Fibroblast of upper back skin (primary cell): Measurements from ENCODE around the gene IRX2.

Experiments
- DNase-seq: peaks from one replicate; pipeline ENCODE4 v3.0.0-alpha.2; 2013

Gene IRX2

DNA sequence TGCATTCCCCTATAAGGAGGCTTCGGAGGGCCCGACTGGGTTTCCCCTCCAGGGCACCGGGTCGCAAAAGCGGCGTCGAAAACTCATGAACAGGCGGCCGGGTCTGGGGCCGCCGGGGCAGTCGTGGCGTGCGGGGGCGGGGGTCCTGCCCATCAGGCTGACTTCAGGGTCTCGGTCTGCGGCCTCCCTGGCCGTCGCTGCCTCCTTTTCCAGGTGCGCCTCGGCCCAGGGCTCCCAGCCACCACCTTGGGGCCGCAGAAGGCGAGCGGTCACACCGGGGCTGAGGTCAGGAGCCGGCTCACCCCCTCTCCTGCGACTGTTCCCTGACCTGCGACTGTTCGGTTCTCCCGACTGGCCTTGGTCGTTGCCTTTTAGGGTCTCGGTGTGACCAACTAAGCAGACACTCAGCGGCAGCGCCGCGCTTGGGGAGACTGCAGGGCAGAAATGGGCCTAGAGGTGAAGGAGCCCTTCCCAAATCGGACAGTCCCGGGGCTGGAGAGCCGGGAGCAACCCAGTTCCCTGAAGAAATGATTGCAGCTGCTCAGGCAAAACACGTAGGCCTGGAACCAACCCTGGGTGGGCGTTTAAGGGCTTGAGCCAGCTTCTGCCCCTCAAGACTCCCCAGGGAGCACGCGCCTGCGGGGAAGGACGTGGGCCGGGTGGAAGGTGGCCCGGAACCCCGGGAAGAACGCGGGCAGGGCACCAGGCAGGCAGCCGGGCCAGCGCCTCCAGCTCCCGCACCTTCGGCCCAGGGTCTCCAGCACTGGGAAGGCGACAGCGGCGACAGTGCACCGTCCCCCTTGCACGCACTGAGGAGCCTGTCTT lies 11.2 kb downstream of the IRX2 start:
- peak; percentile 13 for DNase-seq

DNA sequence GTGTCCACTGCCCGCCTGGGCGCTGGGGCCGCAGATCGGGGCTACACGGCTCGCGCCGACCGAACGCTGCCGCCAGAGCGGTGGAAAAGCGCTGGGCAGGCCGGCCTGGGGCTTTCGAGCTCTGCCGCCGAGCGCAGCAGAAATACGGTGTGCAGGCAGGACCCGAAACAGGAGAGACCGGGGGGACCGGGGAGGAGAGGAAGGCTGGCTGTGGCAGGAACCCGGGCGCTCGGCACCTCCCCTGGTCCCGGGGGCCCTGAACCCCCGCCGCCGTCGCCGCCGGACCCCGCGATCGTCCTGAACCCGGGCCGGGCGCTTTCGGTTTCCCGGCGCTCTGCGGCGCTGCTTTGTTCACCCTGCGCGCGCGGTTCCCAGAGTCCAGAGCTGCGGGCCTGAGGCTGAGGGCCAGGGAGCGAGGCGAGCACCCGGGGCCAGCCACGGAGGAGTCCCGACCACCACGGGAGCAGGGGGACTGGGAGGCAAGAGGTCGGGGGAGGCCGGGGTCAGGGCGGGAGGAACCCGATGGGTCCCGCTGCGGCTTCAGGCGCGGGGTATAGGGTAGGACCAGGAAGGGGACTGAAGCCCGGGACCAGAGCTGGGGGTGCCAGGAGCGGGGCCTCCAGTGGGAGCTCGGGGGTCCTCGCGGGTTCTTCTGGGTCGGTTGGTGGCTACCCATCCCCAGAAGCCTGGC lies 12.0 kb downstream of the IRX2 start:
- DNase-seq, result peak; percentile 28

DNA sequence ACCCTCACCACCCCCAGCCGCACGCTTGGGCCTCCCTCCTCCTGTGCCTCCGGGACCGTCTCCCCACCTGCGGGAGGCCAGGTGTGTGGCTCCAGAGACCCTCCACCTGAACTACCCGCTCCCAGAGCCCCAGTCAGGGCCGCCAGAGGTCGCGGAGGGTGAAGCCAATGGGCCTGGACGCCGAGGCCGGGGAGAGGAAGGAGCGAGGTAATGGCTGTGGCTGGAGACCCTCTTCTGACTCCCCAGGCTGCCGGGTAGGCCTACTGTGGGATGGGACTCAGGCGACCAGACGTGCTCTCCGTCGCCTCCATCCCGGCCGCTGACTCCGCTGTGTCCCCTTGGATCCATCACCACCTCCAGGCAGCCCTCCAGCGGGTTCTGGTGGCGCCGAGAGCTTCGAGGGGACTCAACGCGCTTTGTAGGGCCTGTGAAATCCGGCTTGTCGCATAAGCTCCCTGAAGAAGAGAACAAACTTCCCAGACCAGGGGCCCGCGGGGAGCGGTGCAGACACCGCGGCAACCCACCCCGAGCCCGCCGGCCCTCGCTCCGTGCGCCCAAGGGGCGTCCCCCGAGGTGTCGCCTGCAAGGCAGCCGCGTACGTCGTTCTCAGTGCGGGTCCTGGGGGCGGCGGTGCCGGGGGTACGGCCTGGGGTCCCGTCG lies 12.6 kb downstream of the IRX2 start:
- no peak for DNase-seq

DNA sequence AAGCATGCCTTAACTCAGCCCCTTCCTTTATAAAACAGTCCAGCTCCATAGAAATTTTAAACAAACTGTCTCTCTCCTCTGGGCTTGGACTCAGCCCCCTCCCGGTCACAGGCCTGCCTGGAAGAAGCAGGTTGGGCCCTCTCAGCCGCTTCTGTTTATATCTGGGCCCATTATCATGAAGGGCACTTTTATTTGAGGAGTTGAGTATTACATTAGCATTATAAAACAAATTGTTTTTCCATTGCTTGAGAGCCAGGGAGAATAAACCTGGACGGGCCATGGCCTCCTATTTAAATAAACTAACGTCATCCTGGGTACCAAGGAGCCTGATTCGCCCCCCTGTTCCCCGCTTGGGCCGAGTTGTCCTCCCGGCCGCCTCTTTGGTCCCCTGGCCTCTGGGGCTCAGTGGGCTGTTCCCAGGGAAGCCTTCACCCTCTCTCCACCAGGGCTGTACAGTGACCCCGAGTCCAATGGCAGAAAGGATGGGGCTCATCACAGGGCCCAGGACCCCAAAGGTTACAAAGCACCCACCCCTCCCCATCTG lies 13.2 kb downstream of the IRX2 start:
- DNase-seq, result no peak

DNA sequence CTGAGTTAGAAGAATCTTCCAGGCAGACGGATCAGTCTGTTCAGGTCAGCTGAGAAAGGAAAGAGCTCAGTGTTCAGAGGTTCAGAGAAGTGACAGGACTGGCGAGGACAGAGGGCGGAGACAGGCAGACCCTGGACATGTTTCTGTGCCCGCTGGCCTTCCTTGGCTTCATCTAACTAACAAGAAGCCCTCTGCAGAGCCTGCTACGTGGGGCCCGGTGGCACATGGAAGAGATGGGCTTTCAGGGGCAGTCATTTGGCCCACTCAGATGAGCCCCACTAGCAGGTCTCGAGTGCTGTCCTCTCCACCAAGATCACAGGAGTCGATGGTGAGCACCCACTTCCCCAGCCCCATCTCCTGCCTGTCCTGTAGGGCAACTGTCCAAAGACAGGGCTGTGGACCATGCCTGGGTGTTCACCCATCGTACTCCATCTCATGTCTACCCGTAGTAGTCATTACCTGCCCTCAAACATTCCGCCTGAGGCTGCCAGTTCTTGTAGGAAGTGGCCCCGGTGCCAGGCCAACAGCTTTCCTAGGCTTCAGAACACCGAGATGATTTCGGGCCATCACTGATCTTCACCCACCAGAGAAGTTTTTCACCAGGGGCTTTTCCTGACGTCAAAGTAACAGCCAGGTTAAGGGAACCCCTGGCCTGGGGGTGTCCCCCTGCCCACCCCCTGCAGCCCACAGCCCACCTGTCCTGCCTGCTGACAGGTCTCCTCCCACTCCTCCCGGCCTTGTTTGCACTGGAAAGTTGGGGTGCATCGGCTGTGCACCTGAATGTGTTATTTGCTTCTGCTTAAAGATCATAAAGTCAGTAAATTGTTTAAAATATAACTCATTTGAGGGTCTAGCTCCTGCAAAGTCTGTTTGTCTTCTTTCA lies 14.0 kb downstream of the IRX2 start:
- no peak for DNase-seq

DNA sequence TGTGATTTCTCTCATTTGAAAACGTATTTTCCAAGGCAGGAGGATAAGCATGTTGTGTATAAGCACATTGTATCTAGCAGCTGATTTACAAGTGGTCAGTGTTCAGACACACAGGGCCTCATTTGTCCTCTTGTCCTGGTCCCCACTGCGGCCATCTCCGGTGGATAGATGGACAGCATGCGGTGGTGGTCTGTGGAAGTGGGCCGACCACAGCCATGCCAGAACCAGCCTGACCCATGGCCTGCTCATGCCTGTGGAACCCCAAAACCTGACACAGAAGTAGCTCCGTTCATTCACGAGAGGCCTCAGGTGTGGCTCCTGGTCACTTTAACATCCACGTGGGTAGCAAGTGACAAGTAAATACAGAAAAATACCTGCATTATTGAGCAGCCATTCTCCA lies 14.6 kb downstream of the IRX2 start:
- no peak for DNase-seq

DNA sequence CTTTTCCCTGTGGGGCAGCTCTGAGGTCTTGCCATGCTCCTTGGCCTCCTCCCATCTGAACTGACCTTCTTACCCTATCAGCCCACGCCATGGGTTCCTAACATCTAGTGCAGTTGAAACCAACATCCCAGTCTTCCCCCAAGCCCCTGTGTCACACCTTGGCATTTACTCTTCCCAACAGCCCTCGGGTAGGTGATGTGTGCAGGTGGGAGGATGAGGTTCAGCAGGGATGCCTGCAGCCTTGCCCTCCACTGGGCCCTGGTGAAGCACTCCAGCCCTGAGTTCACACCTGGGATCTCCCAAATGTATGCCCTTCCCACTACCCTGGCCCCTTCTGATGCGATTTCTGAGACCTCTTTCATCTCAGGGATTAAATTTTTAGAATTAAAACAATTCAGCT lies 15.5 kb downstream of the IRX2 start:
- DNase-seq, result no peak

DNA sequence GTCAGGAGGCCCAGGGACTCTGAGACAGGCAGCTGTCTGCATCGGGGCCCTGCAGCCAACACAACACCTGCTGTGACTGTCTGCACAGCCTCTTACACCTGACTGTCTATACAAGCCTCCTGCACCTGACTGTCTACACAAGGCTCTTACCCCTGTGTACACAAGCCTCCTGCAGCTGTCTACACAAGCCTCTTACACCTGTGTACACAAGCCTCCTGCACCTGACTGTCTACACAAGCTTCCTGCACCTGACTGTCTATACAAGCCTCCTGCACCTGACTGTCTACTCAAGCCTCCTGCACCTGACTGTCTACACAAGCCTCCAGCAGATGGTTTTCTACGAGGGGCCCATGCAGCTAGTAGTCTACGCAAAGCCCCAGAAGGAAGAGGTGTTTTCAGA lies 18.6 kb downstream of the IRX2 start:
- DNase-seq, result no peak

DNA sequence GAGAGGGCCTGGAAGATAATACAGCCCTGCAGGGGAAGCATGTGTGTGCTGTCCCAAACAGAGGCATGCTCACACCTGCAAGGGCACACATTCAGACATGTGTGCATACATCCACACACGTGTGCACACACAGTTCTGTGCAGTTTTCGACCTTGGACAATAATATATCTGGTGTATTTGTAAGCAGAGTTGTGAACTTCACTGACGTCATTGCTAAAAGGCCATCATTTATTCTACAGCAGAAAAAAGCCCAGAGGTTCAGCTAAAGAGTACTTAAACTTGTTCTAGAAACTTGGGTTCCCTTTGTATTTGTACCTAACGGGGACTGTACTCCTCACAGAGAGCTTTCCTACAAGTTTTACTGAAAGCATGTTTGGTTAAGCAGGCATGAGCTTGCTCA lies 19.5 kb downstream of the IRX2 start:
- DNase-seq, result no peak

DNA sequence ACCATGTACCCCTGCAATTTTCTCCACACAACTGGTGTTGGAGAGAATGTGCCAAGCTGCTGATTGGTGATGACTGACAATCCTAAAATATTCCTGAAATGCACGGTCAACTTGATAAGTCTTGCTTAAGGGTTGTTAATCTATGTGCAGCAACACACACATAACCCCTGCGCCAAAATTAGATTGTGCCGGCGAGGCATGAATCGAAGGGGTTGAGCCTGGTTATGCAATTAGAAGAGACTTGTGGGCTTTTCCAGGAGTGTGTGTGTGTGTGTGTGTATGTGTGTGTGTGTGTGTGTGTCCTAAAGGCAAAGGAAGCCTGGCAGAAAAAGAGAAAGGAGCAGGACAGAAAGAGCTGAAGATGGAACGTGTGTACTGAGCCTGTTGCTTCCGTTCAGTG lies 22.3 kb downstream of the IRX2 start:
- no peak for DNase-seq

DNA sequence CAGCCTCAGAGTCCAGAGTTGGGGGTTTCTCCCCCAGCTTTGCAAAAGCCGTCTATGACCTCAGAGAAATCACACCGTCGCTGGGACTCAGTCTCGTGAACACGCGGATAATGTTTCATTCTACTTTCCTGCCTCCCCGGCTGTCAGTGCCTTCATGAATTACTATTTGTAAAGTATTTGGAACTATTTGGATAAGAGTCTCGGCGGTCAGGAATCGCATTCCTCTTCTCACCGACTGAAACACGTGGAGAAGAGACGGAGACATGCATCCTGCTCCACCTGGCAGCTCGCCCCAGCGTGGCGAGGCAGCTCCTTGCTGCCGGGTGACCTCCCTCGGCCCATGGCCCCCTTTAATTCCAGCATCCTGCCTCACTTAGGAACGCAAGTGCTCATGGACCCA lies 23.9 kb downstream of the IRX2 start:
- DNase-seq, result peak; percentile 68

DNA sequence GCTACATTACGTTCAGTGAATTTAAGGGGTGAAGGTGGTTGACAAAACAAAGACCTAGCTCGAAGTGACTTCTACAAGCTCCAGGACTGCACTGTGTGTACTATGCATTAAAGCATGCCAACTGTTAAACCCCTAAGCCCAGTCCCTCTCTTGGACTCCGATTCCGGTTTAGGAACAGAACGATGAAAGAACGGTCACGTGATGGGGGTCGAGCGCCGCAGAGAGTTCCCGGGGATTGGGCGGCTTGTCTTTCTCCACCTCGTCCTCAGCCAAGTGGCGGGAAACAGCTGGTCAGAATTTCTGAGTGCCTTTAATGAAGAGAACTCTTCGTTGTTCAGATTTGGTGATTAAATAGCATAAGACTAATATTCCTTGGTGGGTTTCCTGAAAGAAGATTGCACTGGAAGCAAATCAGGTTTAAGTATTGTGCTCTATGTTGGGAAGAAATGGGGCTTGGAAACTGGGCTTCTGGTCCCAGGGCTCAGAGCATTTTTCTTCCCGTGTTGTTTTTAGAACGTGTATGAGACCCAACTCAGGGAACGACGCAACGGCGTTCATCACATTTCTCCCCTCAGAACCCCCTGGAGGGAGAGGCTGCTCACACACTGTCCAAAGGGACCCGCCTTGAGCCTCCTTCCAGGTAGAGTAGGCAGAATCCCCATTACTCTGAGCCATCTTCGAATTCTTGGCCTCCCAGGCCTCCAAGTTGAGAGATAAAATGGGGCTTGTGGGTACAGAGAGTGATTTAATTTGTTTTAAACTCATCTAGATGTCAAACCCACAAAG lies 25.3 kb downstream of the IRX2 start:
- no peak for DNase-seq

DNA sequence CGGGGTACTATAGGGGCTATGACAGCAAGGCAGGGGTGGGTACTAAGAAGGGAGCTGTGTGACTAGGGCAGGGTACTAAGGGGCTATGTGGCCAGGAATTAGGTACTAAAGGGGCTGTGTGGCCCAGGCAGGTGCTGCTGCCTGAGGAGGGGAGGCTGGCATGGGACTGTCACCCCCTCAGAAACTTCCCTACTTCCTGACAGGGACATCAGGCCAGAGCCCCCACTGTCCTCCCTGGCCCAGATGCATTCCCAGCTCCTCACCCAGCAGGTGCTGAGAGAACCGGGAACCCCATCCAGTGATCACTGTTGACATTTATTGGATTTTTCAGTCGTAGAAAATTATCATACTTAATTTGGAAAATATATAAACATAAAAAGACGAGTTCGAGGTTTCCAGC lies 26.6 kb downstream of the IRX2 start:
- no peak for DNase-seq

DNA sequence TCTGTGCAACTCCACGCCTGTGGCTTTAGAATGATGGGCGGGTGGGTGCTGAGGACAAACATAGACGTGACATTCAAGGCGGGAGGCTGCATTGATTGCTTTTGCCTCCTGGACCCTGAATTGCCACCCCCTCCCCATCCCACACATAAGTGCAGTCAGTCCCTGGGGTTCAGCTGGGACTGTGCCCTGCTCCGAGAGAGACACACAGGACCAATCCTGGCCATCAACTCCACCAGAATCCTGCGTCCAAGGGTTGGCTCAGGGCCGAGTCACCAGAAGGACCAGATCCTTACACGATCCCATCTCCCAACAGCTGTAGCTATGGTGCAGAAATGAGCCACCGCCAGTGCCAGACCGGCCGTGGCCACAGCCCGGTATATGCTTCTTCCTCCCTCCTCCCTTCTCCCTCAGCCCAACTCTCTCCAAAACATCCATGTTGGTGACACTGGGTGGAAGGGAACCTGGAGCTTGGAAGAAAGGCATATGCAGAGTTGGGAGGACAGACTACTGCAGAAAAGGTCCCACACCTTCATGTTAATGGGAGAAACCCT lies 27.4 kb downstream of the IRX2 start:
- no peak for DNase-seq

DNA sequence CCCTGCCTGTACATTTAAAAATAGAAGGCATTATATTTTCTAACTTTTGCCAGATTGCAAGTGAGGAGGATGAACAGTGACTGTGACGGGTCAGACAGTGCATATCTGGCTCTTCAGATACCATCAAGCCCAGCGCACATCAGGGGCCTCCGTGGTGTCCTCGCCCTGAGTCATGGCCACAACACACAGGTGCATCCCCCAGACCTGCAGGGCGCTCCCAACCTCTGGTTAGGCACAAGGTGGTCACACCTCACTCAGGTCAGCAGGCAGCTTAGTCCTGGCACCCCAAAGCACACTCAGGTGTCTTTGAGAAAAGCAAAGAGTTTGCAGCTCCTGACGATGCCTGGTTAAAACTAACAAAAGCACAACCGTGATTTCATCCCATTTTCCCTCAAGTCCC lies 28.6 kb downstream of the IRX2 start:
- DNase-seq, result no peak

DNA sequence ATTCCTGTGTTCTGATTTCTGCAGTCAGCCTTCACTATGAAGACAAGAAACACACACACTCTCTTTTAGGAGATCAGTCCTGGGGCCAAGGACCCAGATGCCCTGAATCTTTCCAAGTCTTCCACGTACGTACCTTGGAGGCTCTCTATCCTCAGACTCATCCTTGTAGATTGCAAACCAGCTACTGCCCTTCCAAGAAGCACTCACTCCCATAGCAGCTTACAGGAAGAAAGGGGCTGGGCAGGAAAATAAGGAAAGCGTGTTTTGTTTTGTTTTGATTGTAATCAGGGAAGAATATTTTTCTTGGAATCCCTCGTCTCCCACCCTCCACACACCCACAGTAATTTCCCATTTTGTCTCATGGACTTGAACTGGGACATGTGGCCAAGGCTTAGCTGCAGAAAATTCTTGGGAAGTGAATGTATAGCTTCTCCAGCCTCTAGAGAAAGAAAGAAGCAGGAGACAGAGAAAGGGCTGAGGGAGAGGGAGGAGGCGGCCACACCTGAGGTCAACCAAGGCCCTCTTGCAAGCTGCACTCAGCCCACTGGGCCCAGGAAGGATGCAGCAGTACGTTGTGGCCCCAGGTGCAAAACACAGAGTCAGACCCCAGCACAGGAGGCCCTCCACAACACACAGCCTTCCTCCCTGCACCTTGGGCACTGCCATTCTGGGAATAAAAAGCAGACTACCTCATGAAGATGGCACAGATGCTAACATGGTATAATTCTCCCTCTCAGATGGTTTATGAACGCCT lies 29.9 kb downstream of the IRX2 start:
- no peak for DNase-seq

DNA sequence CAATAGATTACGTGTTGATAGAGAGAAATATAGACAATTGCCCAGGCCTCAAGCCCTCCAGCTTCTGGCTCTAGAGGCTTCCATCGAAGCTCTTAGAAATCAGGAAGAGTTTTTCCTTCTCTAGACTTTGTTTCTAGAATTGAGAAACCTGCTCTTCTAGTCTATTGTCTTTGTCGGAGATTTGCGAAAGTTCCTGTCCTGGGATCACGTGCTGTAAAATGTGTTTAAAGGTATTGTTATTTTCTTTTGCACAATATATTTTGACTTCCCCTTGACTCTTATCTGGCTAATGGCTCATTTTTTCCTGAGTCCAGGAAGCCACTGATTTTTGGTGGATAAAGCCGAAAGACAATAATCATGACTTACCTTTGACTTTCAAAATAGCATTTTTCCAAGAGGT lies 32.1 kb downstream of the IRX2 start:
- no peak for DNase-seq

DNA sequence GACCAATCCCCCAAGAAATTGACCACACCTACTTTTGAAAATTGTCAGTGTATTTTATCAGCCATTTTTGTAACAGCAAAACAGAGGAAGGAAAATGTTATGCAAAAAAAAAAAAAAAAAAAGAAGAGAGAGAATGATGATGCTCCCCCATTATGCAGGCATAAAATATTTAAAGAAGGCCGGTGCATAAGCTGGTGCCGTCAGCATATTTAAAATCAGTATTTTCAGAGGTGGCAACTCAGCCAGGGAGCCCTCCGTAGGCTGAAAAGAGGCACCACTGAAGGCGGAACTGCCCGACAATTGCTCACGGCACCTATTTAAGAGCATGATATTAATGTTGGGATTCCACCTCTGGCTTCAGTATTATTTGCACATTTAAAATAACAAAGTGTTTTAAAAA lies 33.4 kb downstream of the IRX2 start:
- no peak for DNase-seq

DNA sequence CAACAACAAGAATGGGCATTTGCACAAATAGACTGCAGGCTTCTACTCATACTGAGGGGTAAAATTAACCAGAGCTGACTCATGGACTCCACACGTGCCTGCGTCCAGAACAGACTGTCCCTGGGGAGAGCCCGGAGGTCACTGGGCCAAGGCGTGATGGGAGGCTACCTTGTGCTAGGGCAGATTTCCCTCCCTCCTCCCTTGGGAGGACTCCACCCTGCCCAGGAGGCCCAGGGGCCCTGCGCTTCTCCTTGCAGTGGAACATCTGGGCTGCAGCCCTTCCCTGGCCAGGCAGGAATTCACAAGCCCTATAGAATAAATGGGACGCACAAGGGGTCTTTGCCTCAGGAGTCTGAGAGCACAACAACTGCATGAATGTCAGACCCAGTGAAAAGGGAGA lies 35.6 kb downstream of the IRX2 start:
- no peak for DNase-seq

DNA sequence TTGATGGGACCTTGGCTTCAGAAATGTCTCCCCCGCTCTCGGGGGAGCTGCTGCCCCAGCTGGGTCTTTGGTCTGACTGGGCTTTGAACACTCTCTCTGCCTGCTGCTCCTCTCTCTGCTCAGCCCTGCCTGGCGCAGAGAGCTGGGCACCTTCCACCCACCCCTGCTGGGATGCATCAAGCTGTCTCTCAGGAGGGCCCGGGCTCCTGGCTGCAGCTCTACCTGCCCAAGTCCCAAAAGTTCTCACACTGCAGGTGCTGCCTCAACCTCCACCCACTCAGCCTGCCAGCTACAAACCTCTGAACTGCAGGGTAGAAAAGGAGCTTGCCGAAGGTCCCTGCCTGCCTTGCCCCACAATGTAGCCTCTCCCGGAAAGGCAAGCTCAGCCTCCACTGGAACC lies 36.7 kb downstream of the IRX2 start:
- DNase-seq, result no peak

DNA sequence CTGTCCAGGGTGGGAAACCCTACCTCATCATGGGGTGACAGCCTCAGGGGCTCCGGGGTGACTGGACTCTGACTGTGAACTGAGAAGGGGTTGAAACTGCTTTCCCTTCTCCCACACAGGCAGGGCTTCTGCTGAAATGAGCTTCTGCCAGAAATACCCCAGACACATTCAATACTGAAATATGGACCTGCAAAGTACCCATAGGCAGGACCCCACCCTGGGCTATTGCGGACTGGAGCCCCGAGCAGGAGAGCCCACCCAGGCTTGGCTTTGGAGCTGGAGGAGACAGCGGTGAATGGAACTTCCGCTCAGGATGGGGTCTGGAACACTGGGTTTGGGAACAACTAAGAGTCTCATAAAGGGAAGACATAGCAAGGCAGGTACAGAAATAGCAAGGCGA lies 37.5 kb downstream of the IRX2 start:
- no peak for DNase-seq
